ENCODE data around the gene HNF1B.
A peak's percentile ranks its signal among the peaks of the same experiment; 100 is the strongest.

Gene HNF1B

DNA sequence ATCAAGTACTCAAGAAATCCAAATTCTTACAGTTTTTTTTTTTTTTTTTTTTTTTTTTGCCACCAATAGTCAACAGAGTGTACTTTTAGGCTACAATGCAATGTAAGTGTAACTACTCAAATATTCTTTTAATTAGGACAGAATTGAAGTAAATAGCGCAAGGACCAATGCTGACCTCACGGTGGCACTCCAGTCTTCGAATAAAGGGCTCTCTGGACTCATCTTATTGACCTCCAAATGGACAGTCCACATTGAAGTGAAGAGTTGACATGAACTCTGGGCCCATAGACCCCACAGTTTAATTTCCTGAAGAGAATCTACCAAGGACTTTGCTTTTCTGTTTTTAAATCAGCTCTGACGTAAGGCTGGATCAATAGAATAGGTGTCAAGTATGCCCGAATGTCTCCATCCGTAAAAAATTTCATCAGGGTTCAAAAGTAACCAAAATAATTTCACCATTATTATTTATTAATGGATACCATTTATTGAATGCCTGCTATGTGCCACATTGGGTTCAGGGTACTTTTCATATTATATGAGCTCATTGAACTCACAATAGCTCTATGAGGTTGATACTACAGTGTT is 94.3 kb downstream of the HNF1B start:
- TF ChIP-seq CTCF (IDR thresholded peaks at IDR 0.05; ENCODE audit: borderline replicate concordance, insufficient read depth, low read depth, low read length) = peak; percentile 16; the same call in 1 of the 2 replicates
- H3K4me3 ChIP-seq (ENCODE audit: low read depth, low read length) = no peak overlapping the region

GRCh38 chr17:37648555-37648954 is 96.3 kb downstream of the HNF1B start:
- no peak overlapping the region for H3K4me3 ChIP-seq (ENCODE audit: low read depth, low read length)
- TF ChIP-seq CTCF (IDR thresholded peaks at IDR 0.05; ENCODE audit: borderline replicate concordance, insufficient read depth, low read depth, low read length) = no peak

DNA sequence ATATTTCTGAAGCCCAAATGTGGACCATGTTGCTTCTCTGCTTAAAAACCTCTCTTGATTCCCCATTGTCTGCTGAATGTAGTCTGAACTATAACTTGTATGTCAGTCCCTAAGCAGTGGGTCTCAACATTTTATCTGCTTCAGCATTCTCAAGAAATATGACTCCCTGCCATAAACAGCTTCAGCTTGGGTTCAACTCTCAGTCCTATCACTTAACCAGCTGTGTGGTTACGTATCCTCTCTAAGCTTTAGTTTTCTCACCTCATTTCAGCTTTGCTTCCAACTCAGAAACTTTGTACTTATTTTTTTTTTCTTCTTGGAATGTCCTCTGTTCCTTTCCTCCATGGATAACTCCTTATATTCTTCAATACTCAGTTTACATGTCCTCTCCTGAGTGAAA is 97.0 kb downstream of the HNF1B start:
- no peak for TF ChIP-seq CTCF (IDR thresholded peaks at IDR 0.05; ENCODE audit: borderline replicate concordance, insufficient read depth, low read depth, low read length)
- H3K4me3 ChIP-seq (ENCODE audit: low read depth, low read length) = no peak overlapping the region

DNA sequence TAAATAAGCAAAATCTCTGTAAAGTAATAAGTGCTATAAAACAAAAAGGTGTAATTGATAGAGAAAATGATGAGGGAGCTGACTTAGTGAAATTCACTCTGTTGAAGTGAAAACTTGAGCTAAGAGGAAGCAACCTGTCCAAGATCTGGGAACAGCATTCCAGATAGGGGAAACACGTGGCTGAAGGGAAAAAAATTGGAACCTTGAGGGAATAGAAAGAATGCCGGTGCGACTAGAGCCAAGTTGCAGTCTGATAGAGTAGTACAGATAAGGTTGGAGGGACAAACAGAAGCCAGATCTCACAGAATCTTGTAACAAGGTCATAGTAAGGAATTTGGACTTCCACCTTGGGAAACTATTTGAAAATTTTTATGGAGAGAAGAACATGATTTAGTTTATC is 101.0 kb downstream of the HNF1B start:
- no peak overlapping the region for H3K4me3 ChIP-seq (ENCODE audit: low read depth, low read length)
- no peak for TF ChIP-seq CTCF (IDR thresholded peaks at IDR 0.05; ENCODE audit: borderline replicate concordance, insufficient read depth, low read depth, low read length)

GRCh38 chr17:37643118-37643766 is 101.6 kb downstream of the HNF1B start, which contains the start of gene DDX52:
Gene DDX52, minus strand, starts transcription at chr17:37643446. Its CDS starts 26 bp downstream, at chr17:37643420.
- no peak for TF ChIP-seq CTCF (IDR thresholded peaks at IDR 0.05; ENCODE audit: borderline replicate concordance, insufficient read depth, low read depth, low read length)
- H3K4me3 ChIP-seq (ENCODE audit: low read depth, low read length) = peak within 1 kb of the TSS; percentile 67

DNA sequence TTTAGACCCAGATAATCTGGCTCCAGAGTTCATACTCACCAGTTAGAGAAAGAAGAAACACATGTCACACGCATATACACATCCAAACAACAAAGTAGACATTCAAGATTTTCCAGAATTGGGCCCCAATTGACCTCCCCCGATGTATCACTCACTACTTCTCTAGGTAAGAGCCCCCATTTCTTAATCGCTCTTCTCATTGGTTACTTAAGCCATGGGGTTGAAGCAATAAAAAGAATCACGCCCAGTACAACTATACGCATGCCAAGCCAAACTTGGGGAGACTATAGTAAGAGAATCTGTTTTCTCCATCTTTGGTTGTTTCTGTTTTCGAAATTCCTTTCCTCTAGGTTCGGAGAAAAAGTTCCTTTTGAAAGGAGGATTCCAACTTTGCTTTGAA is 102.2 kb downstream of the HNF1B start:
- no peak for TF ChIP-seq CTCF (IDR thresholded peaks at IDR 0.05; ENCODE audit: borderline replicate concordance, insufficient read depth, low read depth, low read length)

GRCh38 chr17:37640015-37640414 is 104.8 kb downstream of the HNF1B start:
- no peak for TF ChIP-seq CTCF (IDR thresholded peaks at IDR 0.05; ENCODE audit: borderline replicate concordance, insufficient read depth, low read depth, low read length)
- no peak overlapping the region for H3K4me3 ChIP-seq (ENCODE audit: low read depth, low read length)

More for the DNA sequence above, 102.2 kb downstream of the HNF1B start:
- H3K4me3 ChIP-seq (ENCODE audit: low read depth, low read length) = peak overlapping the region; percentile 67
